Upper lobe of left lung (tissue), 4 donors: ENCODE data around the gene FRK.

Experiments used
- CTCF ChIP-seq, 6 experiments: fragments of 450-650 bp in 4 of 6; fragments of 200-600 bp in 2 of 6; sonication (generic) in 2 of 6; IDR thresholded peaks; one replicate each; pipeline ENCODE4 v1.5.1; 2016 to 2019; ENCODE audit warnings: antibody characterized with exemption in 6 of 6
- POLR2A ChIP-seq, 4 donors: fragments of 450-650 bp; IDR thresholded peaks; one replicate each; pipeline ENCODE4 v1.5.1; 2016 to 2017; ENCODE audit warnings: antibody characterized with exemption in 4 of 4, mild to moderate bottlenecking in 2 of 4

- TF ChIP-seq CTCF (IDR thresholded peaks at IDR 0.05) (no peak), POLR2A (IDR thresholded peaks at IDR 0.05) (no peak)
Measured at GRCh38 chr6:116108836-116109235, 48.1 kb upstream of the FRK start.
